ENCODE measurements around the gene TMEM18.
"Not testable (repeated sequence)": the region's sequence is repeated elsewhere in the genome, so short reads cannot be mapped to it uniquely, and the experiment has no call there.

The TMEM18 gene

DNA sequence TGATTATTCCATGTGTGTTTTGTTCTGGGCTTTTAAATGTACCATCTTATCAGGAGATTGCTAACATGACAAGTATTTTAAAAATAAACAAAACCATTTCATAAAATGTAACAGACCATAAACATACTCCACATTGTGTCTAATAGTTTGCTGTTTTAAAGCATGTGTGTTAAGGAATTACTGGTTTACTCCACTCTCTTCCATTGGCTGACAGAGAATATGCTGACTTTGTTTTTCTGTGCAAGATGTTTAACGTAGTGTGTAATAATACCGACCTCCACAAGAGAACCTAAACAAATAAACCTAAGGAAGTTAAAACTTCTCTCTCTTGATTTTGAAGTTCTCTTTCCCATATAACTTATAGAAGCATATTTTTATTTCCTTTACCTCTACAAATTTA lies 17.0 kb upstream of the TMEM18 start:
- no peak for DNase-seq (ENCODE audit: extremely low read depth in 1 of 2, low read depth in 1 of 2)

DNA sequence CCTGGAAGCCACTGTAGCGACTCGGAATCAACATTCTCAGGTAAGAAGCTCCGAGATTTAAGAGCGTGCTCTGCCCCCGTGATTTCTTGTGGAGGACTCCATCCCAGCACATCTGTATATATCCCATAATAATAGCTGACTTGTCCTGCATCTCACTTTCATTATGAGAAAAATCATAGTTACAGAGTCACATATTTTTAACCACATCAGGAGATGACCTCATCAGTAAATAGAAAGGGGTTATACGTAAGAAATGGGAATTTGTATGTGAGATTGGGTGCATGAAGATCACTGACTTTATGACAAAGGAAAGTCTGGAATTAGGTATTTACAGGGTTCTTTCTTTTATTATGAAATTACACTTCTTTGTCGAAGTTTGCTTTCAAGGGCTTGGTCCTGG lies 16.4 kb upstream of the TMEM18 start:
- DNase-seq (ENCODE audit: extremely low read depth in 1 of 2, low read depth in 1 of 2) = no peak

DNA sequence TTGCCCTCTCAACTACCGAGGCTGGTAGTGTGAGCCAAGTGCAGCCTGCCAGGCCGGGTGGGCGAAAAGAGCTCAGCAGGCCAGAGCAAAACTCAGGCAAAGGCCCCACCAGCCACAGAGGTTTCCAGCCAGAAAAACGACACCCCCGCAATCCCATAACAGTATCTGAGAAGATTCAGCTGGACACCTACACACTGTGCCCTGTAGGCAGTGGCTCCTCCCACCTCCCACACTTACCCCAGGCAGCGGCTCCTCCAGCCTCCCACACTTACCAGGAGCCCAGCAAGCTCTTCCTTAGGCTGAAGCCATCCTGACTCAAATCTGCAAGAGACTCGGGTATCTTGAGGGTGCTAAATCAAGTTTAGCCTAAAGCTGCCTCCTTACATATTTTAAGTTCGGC lies 15.6 kb upstream of the TMEM18 start:
- no peak for DNase-seq (ENCODE audit: extremely low read depth in 1 of 2, low read depth in 1 of 2)

DNA sequence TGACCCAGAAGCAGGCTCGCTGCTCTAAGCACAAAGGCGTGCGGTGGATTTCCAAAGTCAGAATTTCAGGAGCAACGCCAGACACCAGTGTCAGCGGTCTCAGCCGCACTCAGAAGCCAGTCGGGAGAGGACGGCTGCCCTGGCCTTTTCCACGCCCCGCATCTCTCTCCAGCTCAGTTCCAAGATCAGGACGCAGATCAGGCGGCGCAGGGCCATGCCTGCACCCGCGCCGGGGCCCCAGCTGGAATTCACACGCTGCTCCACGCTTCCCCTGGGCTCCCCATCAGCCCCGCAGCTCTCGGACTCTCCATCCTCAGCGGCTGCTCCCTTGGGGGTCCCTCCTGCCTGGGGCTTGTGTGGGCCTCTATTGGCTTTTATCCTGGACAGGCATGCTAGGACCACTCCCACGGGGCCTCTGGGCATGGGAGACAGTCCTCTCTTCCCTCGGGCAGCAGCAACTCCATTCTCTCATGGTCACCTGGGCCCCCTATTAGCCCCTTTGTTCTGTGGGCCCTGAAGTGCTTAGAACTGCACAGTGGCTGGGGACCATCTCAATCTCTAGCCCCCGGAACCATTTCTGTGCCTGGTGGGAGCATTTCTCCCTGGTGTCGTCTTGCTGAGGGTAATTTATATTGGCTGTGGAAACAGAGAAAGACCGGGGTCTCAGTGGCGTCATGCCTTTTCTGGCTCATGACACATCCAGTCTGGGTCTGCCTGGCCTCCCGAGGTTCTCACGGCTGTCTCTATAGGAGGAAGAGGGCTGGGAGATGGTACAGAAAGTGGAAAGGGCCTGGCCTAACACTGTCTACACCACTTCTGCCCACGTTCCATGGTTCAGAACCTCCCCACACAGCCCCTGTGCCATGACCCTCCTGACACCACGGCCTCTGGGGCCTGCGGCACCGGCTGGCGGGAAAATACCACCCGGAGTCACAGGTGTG lies 14.9 kb upstream of the TMEM18 start:
- no peak for DNase-seq (ENCODE audit: extremely low read depth in 1 of 2, low read depth in 1 of 2)

DNA sequence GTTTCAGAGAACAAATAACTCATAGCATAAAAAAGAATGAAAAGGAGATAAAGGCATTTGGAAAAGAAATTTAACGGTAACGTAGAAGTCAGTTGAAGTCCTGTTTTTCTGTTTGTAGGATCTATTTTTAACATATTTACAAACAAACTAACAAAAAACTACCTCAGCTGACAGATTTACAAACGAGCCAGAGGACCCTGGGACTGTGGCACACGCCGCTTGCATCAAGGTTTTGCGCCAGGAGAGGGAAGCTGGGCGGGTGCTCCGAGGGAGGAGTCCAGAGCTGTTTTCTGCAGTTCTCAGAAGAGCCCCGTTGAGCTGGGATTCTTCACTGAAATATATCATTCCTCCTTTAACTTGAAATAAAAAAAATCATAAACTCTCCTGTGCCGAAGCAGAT lies 13.6 kb upstream of the TMEM18 start:
- no peak for DNase-seq (ENCODE audit: extremely low read depth in 1 of 2, low read depth in 1 of 2)

DNA sequence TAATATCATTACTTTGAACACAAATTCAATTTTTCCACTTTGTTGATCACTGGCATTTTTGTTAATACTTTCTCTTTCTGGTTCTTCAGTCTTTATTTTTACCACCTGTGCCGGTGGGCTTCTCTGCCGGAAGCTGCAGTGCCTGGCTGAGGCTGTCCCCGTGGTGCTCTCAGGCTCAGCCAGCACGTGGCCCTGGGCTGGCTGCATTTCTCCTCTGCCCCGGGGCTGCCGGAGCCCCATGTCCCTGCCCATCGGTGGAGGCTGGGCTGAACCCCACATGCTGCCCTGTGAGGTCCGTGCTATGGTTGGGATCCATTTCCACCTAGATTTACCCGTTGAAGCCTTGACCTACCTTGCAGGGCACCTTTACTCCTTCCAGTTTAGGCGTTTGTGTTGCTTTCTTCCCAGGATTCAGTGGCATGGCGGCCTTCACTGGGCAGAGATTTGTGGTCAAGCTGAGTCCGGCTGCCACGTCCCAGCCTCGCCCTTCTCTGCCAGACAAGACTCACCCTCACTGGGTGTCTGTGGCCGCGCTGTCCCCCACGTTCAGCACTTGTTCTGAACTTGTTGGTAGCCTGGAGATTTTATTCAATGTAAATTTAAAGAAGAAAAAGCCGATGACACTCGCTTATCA lies 12.8 kb upstream of the TMEM18 start:
- DNase-seq (ENCODE audit: extremely low read depth in 1 of 2, low read depth in 1 of 2) = no peak

DNA sequence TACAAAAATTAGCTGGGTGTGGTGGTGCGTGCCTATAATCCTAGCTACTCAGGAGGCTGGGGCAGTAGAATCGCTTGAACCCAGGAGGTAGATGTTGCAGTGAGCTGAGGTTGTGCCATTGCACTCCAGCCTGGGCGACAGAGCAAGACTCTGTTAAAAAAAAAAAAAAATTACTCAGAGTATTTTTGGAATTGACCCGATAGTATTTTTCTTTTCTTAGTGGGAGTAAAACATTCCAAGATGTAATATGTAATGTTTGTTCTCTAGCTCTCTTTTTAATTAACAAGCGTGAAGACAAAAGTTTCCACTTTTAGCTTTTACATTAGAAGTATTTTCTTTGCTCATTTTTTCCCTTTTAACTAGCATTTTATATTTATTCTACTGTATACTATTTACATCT lies 12.0 kb upstream of the TMEM18 start:
- no peak for DNase-seq (ENCODE audit: extremely low read depth in 1 of 2, low read depth in 1 of 2)

DNA sequence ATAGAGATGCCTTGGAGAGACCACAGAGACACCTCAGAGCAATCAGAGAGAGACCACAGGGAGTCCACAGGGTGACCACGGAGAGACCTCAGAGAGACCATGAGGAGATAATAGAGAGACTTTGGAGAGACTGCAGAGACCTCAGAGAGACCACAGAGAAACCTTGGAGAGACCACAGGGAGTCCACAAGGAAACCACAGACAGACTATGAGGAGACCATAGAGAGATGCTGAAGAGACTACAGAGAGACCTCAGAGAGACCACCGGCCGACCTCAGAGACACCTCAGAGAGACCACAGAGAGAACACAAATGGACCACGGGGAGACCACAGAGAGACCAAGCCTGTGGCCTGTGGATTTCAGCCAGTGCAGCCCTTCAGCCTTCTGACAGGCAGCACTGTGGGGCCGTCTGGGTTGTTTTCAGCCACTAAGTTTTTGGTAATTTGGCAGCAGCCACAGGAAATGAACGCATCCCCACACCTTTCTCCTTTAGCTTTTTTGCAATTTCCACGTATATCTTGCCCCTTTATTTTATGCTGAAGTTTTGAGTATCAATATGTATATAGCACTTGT lies 11.4 kb upstream of the TMEM18 start:
- no peak for DNase-seq (ENCODE audit: extremely low read depth in 1 of 2, low read depth in 1 of 2)

DNA sequence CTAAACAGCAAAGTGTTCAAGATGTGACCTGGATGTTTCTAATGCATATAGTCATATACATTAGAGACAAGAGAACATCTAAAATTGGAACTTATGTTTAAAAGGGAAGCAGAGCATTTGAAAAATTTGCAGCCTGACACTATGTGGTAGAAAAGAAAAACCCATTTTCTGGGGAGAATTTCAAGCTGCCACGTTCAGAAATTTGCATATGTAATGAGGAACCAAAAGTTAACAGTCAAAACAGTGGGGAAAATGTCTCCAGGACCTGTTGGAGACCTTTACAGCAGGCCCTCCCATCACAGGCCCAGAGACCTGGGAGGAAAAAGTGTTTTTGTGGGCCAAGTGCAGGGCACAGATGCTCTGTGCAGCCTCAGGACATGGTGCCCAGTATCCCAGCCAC lies 8.2 kb upstream of the TMEM18 start:
- DNase-seq (ENCODE audit: extremely low read depth in 1 of 2, low read depth in 1 of 2) = no peak

DNA sequence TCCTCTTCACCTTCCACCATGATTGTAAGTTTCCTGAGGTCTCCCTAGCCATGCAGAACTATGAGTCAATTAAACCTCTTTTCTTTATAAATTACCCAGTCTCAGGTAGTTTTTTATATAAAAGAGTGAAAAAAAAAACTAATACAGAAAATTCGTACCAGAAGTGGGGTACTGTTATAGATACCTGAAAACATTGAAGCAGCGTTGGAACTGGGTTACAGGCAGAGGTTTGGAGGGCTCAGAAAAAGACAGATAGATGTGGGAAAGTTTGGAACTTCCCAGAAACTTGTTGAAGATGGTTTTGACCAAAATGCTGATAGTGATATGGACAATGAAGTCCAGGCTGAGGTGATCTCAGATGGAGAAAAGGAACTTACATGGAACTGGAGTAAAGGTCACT lies 7.7 kb upstream of the TMEM18 start:
- DNase-seq (ENCODE audit: extremely low read depth in 1 of 2, low read depth in 1 of 2) = not testable (repeated sequence)

DNA sequence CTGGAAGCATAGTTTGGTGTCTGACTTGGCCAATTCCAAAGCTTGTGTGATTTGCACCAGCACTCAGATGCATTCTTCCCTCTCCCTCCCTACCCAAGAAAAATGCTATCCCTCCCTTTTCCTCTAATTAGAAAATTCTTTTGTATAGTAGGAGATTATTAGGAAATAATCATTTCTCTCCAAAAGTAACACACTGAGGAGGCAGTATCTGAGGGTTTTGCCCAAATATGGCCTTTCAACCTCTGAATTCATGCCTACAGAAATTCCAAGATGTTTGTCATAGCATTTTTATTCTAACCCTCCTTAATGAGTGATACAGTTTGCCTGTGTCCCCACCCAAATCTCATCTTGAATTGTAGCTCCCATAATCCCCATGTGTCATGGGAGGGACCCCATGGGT lies 5.0 kb upstream of the TMEM18 start:
- no peak for DNase-seq (ENCODE audit: extremely low read depth in 1 of 2, low read depth in 1 of 2)

DNA sequence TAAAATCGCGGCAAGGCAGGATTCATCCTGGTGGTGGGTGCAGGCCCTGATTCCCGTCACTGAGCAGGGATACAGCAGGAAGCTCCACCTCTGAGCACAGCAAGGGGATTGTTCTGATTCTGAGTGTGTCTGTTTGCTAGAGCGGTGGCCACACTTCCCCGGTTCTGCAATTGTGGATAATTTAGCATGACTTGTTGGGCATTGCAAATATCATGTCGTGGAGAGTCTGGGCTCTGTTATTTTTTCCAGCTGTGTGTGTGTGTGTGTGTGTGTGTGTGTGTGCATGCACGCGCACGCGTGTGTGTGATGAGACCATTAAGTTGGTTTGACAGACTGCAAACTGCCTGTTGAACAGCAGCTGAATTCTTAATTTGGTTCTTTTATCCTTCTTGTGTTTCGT lies 4.1 kb upstream of the TMEM18 start:
- no peak for DNase-seq (ENCODE audit: extremely low read depth in 1 of 2, low read depth in 1 of 2)

DNA sequence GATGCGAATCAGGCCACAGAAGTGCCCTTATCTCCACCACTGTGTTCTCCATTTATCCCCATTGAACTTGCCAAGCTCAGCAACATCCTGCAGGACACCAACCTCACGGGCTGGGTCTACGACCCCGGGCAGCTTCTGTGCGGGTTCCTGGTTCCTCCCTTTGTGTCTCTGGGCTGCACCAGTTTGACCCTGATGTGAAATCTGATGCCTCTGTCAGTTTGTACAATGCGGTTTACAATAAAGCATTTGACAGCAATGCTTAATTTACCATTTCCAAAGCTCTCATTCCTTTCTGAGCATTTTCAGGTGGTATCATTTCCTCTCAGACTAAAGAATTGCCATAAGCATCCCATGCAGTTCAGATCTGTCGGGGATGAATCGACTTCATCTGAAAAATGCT lies 3.3 kb upstream of the TMEM18 start:
- no peak for DNase-seq (ENCODE audit: extremely low read depth in 1 of 2, low read depth in 1 of 2)

DNA sequence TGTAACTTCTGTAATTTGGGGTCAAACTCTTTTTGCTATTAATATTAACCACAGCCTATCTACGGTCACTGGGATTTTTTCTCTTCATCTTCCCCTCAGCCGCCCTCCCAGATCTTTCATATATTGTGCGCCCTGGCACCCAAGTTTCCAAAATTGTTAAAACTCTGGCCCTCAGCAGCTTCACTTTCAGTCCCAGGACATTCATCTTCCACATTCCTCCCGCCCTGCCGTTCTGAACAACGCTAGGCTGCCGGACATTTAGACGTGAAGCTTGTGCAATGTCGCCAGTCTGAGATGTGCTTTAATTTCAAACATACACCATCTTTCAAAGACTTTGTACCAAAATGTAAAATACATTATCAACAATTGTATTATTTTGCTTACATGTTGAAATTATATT lies 1.8 kb upstream of the TMEM18 start:
- no peak for DNase-seq (ENCODE audit: extremely low read depth in 1 of 2, low read depth in 1 of 2)

DNA sequence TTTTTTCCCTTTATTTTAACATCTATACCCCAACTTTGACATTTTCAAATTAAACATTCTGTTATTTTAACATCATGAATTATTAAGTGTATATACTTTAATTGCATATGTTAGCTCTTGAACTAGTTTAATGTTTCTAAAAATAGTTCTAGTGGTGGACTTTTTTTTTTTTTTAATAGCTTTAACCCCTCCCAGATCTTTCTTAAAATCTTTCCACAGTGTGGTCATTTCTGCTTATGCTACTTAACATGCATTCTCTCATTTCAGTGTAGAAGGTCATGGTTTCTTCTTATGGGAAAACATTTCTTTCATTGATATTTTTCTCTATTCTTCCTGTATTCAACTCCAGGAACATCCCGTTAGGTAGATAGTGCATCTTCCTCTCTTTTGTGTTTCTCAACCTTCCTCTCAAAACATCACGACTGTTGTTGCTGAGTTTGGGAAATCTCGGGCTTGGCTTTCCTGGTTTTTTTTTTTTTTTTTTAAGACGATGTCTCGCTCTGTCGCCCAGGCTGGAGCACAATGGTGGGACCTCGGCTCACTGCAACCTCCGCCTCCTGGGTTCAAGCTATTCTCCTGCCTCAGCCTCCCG lies 849 bp upstream of the TMEM18 start:
- no peak for DNase-seq (ENCODE audit: extremely low read depth in 1 of 2, low read depth in 1 of 2)

DNA sequence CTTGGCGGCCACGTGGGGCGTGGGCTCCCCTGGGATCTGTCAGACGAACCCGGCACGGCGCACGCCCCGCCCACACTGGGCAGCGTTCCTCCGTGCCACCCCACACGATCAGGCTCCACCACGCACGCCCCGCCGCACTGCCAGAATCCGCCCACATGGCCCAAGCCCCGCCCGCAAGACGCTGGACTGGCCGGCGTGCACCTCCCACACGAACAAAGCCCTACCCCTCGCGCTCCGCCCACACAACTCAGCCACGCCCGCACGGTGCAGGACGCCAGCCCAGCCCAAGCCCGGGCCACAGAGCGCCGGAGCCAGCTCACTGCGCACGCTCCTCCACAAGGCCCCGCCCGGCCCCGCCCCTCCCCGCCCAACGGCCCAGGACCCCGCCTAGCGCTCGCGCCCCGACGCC lies 555 bp downstream of the TMEM18 start:
- no peak for DNase-seq (ENCODE audit: extremely low read depth in 1 of 2, low read depth in 1 of 2)

DNA sequence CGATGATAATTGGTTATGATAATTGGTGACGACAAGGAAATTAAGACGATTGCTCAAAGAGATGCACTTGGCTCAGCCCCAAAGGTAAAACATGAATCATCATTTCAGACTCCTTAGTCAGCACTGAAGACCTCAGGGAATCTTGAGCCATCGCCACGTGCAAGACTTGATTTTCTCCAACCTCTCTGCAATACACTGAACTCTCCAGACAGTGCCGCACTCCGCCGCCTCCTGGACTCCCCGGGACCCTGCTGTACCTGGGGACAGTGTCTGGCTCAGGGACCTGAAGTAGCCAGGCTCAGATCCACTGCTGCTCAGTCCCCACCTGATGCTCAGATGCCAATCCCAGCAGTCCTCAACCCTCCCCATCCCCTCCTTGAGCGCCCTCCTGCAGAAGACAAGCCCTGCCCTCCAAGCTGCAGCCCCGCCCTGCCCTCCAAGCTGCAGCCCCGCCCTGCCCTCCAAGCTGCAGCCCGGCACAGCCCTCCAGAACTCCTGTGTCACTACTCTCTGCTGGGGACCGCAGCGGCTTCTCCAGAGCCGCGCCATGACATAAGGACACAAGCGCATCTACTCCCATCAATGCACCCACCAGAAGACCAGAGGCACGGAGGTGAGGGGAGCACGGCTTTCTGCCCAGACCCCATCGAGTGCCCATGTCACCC lies 1.1 kb downstream of the TMEM18 start:
- DNase-seq (ENCODE audit: extremely low read depth in 1 of 2, low read depth in 1 of 2) = no peak

DNA sequence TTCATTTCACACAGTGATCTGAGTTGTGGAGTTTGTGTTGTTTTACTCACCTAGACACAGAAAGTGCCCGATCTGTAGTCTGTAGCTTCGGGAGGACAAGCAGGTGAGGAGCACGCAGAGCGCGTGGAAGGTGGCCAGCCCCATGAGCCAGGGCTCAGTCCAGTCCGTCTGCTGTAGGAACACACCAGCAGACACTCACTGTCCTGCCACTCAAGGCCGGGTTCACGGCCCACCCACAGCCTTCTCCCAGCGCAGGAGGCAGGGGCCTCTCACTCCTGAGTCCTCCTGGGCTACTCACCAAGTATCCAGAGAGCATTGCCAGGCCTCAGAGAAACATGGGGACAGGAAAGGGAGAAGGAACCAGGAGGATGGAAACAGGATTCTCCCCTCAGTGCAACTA lies 1.7 kb downstream of the TMEM18 start:
- DNase-seq (ENCODE audit: extremely low read depth in 1 of 2, low read depth in 1 of 2) = no peak

DNA sequence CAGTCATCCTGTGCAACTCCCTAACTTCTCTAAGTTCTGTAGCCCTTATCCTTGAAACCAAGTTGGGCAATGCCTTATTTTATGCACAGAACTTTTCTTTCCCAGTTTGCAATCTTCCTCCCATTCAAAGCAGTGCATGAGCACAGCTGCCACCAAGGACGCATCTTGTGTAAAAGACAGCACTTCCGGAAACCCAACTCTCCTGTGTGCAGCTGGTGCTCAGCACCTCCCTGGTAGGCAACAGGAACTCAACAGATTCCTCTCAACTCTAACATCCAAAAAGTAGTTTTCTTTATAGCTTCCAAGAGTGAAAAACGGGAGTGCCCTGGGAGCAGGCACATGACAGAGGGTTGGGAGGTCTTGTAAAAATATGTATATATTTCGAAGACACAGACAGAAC lies 2.2 kb downstream of the TMEM18 start:
- DNase-seq (ENCODE audit: extremely low read depth in 1 of 2, low read depth in 1 of 2) = no peak

DNA sequence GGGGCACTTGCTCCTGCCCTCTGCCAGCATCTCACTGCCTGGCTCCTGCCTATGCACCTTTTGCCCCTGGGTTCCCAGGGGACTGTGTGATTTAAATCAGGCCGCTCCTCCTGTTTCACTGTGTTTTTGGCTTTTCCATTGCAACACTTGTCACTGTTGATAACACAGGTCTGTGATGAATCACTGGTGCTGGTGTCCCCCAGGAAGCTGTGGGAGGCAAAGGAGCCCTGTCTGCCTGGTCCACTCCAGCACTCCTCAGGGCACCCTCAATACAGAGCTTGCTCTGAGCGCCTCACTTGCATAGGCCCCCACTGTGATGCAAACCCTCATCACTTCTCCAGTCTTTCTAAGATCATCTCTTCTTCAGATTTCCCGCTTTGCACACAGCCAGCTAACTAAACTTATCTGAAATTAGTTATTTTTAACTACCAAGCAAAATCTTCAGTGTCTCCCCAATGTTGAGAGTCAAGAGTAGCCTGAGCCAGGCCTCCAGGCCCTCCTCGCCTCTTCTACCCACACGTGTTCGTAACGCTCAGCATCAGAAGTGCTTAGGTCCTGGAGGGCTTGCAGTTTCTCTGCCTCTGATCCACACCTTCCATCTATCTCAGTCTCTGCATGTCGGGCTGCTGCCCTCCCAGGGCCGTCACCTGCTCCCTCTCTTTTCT lies 2.8 kb downstream of the TMEM18 start:
- DNase-seq (ENCODE audit: extremely low read depth in 1 of 2, low read depth in 1 of 2) = no peak
